ENCODE data around the gene WIF1. TPM values are rescaled to one million over a fixed set of nuclear protein-coding genes. Genes with fewer than 3 reads are reported as not detected.

The WIF1 gene
- total RNA-seq, 4 donors from 2014 or later, result not detected

GRCh38 chr12:65106948-65107347 lies 14.2 kb downstream of the WIF1 start:
- intact Hi-C loops (cut with DNase I), result no loop called here
- no peak for DNase-seq
- no peak overlapping the region for H3K27ac ChIP-seq

GRCh38 chr12:65100140-65100539 lies 21.0 kb downstream of the WIF1 start:
- Histone ChIP-seq H3K27ac (no peak overlapping the region), H3K4me1 (no peaks in the 10 kb centered on the region), H3K27me3 (no peaks in the 10 kb centered on the region), H3K36me3 (no peaks in the 10 kb centered on the region), H3K4me3 (replicated peaks in 1 of 3) (no peak overlapping the region), H3K9me3 (no peaks in the 10 kb centered on the region)
- intact Hi-C loops (cut with DNase I), result no loop called here
- DNase-seq, result no peak
- TF ChIP-seq POLR2A (IDR thresholded peaks at IDR 0.05) (no peak), CTCF (IDR thresholded peaks at IDR 0.05) (no peak)
- 75 to 78% methylated on average over 3 of the region's 3 CpGs for WGBS, 2 donors

More at GRCh38 chr12:65106948-65107347, 14.2 kb downstream of the WIF1 start:
- TF ChIP-seq POLR2A (IDR thresholded peaks at IDR 0.05), result no peak
- TF ChIP-seq CTCF (IDR thresholded peaks at IDR 0.05), result no peak
- H3K27me3 ChIP-seq, result no peaks in the 10 kb centered on the region
- H3K4me3 ChIP-seq (replicated peaks in 1 of 3), result no peak overlapping the region
- no peaks in the 10 kb centered on the region for H3K4me1 ChIP-seq
- no peaks in the 10 kb centered on the region for H3K36me3 ChIP-seq
- no peaks in the 10 kb centered on the region for H3K9me3 ChIP-seq

GRCh38 chr12:65099182-65099581 lies 21.9 kb downstream of the WIF1 start:
- intact Hi-C loops (cut with DNase I), result no loop called here
- no peaks in the 10 kb centered on the region for H3K27me3 ChIP-seq
- no peak for TF ChIP-seq CTCF (IDR thresholded peaks at IDR 0.05)
- no peak for TF ChIP-seq POLR2A (IDR thresholded peaks at IDR 0.05)
- no peaks in the 10 kb centered on the region for H3K4me1 ChIP-seq
- WGBS, 2 donors, result 77 to 78% methylated on average over 3 of the region's 3 CpGs
- DNase-seq, result no peak
- H3K4me3 ChIP-seq (replicated peaks in 1 of 3), result no peak overlapping the region
- H3K27ac ChIP-seq, result no peak overlapping the region
- no peaks in the 10 kb centered on the region for H3K36me3 ChIP-seq
- H3K9me3 ChIP-seq, result no peaks in the 10 kb centered on the region

- WGBS, 2 donors, result 83 to 86% methylated on average over 3 of the region's 3 CpGs
- H3K4me3 ChIP-seq (replicated peaks in 1 of 3), result no peak overlapping the region
- DNase-seq, result no peak
- no peaks in the 10 kb centered on the region for H3K9me3 ChIP-seq
- no peak for TF ChIP-seq POLR2A (IDR thresholded peaks at IDR 0.05)
- TF ChIP-seq CTCF (IDR thresholded peaks at IDR 0.05), result no peak
- H3K27me3 ChIP-seq, result no peaks in the 10 kb centered on the region
- H3K27ac ChIP-seq, result no peak overlapping the region
- H3K36me3 ChIP-seq, result no peaks in the 10 kb centered on the region
- no peaks in the 10 kb centered on the region for H3K4me1 ChIP-seq
- intact Hi-C loops (cut with DNase I), result no loop called here
Measured at GRCh38 chr12:65098364-65098763, 22.7 kb downstream of the WIF1 start.

- H3K4me3 ChIP-seq (replicated peaks in 1 of 3), result no peak overlapping the region
- H3K27me3 ChIP-seq, result no peaks in the 10 kb centered on the region
- intact Hi-C loops (cut with DNase I), result no loop called here
- no peaks in the 10 kb centered on the region for H3K36me3 ChIP-seq
- no peaks in the 10 kb centered on the region for H3K4me1 ChIP-seq
- 86 to 93% methylated on average over 2 of the region's 2 CpGs for WGBS, 2 donors
- no peak overlapping the region for H3K27ac ChIP-seq
- no peaks in the 10 kb centered on the region for H3K9me3 ChIP-seq
- DNase-seq, result no peak
- no peak for TF ChIP-seq POLR2A (IDR thresholded peaks at IDR 0.05)
- TF ChIP-seq CTCF (IDR thresholded peaks at IDR 0.05), result no peak
Measured at GRCh38 chr12:65094722-65095121, 26.4 kb downstream of the WIF1 start.

All from thyroid gland (tissue), 4 donors.